Measurements from ENCODE around the gene HPSE2.

Gene HPSE2

DNA sequence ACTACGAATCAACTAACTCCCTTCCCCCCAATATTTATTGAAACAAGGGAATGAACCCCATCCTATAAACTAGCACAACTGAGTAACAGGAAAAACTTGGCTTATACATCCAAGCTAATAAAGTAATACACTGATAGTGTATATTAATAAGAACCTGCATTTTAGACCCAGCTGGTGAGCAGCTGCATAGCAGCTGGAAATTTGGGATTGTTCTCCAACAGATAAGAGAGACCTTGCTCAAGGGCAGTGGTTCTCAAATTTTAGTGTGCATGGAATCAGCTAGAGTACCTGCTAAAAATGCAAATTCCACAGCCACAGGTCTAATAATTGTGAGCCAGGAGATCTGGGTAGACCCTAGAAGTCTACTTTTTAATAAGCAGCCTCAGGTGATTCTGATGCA, 404.3 kb downstream of the HPSE2 start:
- no peak for DNase-seq (ENCODE audit: low read depth)
- no peak overlapping the region for H3K4me3 ChIP-seq (ENCODE audit: low read length)
- TF ChIP-seq CTCF (conservative IDR thresholded peaks at IDR 0.05; ENCODE audit: low read length) = no peak

DNA sequence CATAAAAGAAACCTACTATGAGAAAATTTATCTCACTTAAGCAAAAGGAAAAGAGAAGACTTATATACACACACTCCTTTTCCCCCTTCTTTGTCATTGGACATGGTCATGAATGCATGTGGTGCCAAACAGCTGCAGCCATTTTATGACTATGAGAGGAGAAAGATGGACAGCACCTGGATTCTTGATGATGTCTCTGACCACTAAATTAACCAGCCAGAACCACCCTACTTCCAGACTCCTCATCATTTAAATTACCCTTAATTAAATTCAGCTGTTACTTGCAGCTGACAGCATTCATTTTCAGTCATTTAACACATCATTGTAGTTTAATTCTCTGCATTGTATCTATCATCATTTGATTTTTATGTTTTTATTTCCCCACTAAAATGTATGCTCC, 409.9 kb downstream of the HPSE2 start:
- no peak overlapping the region for H3K4me3 ChIP-seq (ENCODE audit: low read length)
- no peak for TF ChIP-seq CTCF (conservative IDR thresholded peaks at IDR 0.05; ENCODE audit: low read length)
- no peak for DNase-seq (ENCODE audit: low read depth)

- H3K4me3 ChIP-seq (ENCODE audit: low read length) = no peak overlapping the region
- no peak for DNase-seq (ENCODE audit: low read depth)
- no peak for TF ChIP-seq CTCF (conservative IDR thresholded peaks at IDR 0.05; ENCODE audit: low read length)
These were observed 418.3 kb downstream of the HPSE2 start for GRCh38 chr10:98817396-98817795.

GRCh38 chr10:98815039-98815885, 420.4 kb downstream of the HPSE2 start:
- no peak overlapping the region for H3K4me3 ChIP-seq (ENCODE audit: low read length)
- no peak for DNase-seq (ENCODE audit: low read depth)
- TF ChIP-seq CTCF (conservative IDR thresholded peaks at IDR 0.05; ENCODE audit: low read length) = no peak

GRCh38 chr10:98814470-98814869, 421.2 kb downstream of the HPSE2 start:
- no peak for TF ChIP-seq CTCF (conservative IDR thresholded peaks at IDR 0.05; ENCODE audit: low read length)
- H3K4me3 ChIP-seq (ENCODE audit: low read length) = no peak overlapping the region
- DNase-seq (ENCODE audit: low read depth) = no peak

- DNase-seq (ENCODE audit: low read depth) = no peak
- no peak overlapping the region for H3K4me3 ChIP-seq (ENCODE audit: low read length)
- TF ChIP-seq CTCF (conservative IDR thresholded peaks at IDR 0.05; ENCODE audit: low read length) = no peak
These were observed 427.3 kb downstream of the HPSE2 start for GRCh38 chr10:98808282-98808892.

DNA sequence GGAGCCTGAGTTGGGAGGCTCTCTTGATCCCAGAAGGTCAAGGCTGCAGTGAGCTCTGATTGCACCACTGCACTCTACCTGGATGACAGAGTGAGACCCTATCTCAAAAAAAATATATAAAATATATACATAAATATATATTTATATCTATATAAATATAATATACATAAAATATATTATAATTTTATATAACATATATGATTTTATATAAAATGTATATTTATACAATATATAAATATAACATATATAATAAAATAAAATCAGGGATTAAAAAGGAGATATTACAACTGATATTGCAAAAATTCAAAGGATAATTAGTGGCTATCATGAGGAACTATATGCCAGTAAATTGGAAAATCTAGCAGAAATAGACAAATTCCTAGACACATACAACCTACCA, 435.4 kb downstream of the HPSE2 start:
- DNase-seq (ENCODE audit: low read depth) = no peak
- TF ChIP-seq CTCF (conservative IDR thresholded peaks at IDR 0.05; ENCODE audit: low read length) = no peak
- H3K4me3 ChIP-seq (ENCODE audit: low read length) = no peak overlapping the region
